HepG2 (cell line): ENCODE measurements around the gene RBM19. TPM values are rescaled to one million over a fixed set of nuclear protein-coding genes. Genes with fewer than 3 reads are reported as not detected.

ENCODE experiments used
- ATAC-seq: fragments of 200-7000 bp; cut with Tn5 transposase; 3 replicates; pipeline ENCODE4 v1.9.1; 2020; ENCODE audit warnings: mild to moderate bottlenecking, moderate library complexity
- BruUV-seq: library from RNA; stranded (reverse); fragments of 400-500 nt; replicated peaks from 2 replicates; lab custom pipeline; 2021; lab: Mats Ljungman, UMichigan
- CTCF ChIA-PET: fragments of 300-600 bp; formaldehyde crosslinking; extraction: SDS; loops from one replicate; lab custom pipeline; 2021; ENCODE audit warnings: low total read pairs, inconsistent platforms, low intra/inter-chr PET ratio; lab: Yijun Ruan, JAX
- POLR2A ChIA-PET: fragments of 350-600 bp; sonication (Branson Sonifier 250); formaldehyde crosslinking; loops from one replicate; lab custom pipeline; 2020; ENCODE audit warnings: antibody characterized with exemption, inconsistent platforms; lab: Yijun Ruan, JAX
- DNase-seq: peaks from one replicate; pipeline ENCODE4 v3.0.0-alpha.2; 2015; ENCODE audit warnings: low spot score
- FAIRE-seq: peaks from 3 replicates; lab custom pipeline; 2011; peaks lifted over from hg19 to GRCh38; lab: Jason Lieb, UNC
- H2AFZ ChIP-seq: one replicate; pipeline ENCODE4 v1.6.1; 2011; ENCODE audit warnings: low read length, inconsistent platforms
- H3K27ac ChIP-seq: fragments of 300-600 bp; 3 replicates; pipeline ENCODE4 v1.8.0; 2011; ENCODE audit warnings: mixed run types, mild to moderate bottlenecking, mixed read lengths, low read length, inconsistent platforms; ENCODE audit not compliant: insufficient read depth; ENCODE audit errors: extremely low read length
- H3K27me3 ChIP-seq, 2 experiments: fragments of 200-600 bp in 1 of 2; 2 replicates in 1 of 2; 3 replicates in 1 of 2; pipeline versions ENCODE4 v1.6.0 to v1.8.0; 2011; ENCODE audit warnings: low read length in 2 of 2, mild to moderate bottlenecking in 2 of 2, moderate library complexity in 2 of 2, inconsistent platforms in 1 of 2; ENCODE audit not compliant: insufficient read depth in 2 of 2, control insufficient read depth in 1 of 2
- H3K36me3 ChIP-seq, 2 experiments: fragments of 200-600 bp in 1 of 2; replicated peaks in 1 of 2; 2 replicates in 1 of 2; 3 replicates in 1 of 2; pipeline versions ENCODE4 v1.5.1 to v1.8.0; 2011; ENCODE audit warnings: low read length in 2 of 2, inconsistent platforms in 1 of 2; ENCODE audit not compliant: insufficient read depth in 2 of 2, control insufficient read depth in 1 of 2
- H3K4me1 ChIP-seq: 2 replicates; pipeline ENCODE4 v1.5.1; 2012; ENCODE audit warnings: low read length, inconsistent platforms; ENCODE audit not compliant: insufficient read depth
- H3K4me2 ChIP-seq: 2 replicates; pipeline ENCODE4 v1.6.0; 2011; ENCODE audit warnings: low read depth, low read length, inconsistent platforms
- H3K4me3 ChIP-seq, 3 experiments: fragments of 200-600 bp in 1 of 3; sonication (generic), shearing (Covaris generic) in 1 of 3; replicated peaks in 1 of 3; 2 replicates each; pipeline ENCODE4 v1.5.1; 2011 to 2016; ENCODE audit warnings: low read length in 3 of 3, inconsistent platforms in 2 of 3, low read depth in 2 of 3, mild to moderate bottlenecking in 2 of 3, control low read depth in 1 of 3, mixed read lengths in 1 of 3; ENCODE audit not compliant: insufficient read depth in 1 of 3
- H3K79me2 ChIP-seq: one replicate; pipeline ENCODE4 v1.6.1; 2011; ENCODE audit warnings: low read length, inconsistent platforms; ENCODE audit not compliant: insufficient read depth
- H3K9ac ChIP-seq: 2 replicates; pipeline ENCODE4 v1.6.0; 2011; ENCODE audit warnings: mild to moderate bottlenecking, low read depth, low read length, inconsistent platforms; ENCODE audit not compliant: insufficient read depth
- H3K9me3 ChIP-seq: 2 replicates; pipeline ENCODE4 v1.5.1; 2012; ENCODE audit warnings: mild to moderate bottlenecking, low read length
- H4K20me1 ChIP-seq: 2 replicates; pipeline ENCODE4 v1.6.0; 2011; ENCODE audit warnings: inconsistent platforms, mild to moderate bottlenecking, low read length, moderate library complexity; ENCODE audit not compliant: insufficient read depth
- BCL3 ChIP-seq: sonication (generic); formaldehyde crosslinking; IDR thresholded peaks from 2 replicates; pipeline ENCODE4 v1.5.1; 2020; ENCODE audit warnings: mild to moderate bottlenecking, missing genetic modification reagents, moderate library complexity
- FOXC1 ChIP-seq: sonication (generic); formaldehyde crosslinking; IDR thresholded peaks from 2 replicates; pipeline ENCODE4 v1.8.0; 2022; ENCODE audit warnings: mild to moderate bottlenecking, missing genetic modification reagents, borderline replicate concordance
- GLMP ChIP-seq: sonication (generic); formaldehyde crosslinking; IDR thresholded peaks from 2 replicates; pipeline ENCODE4 v1.9.0; 2021; ENCODE audit warnings: missing genetic modification reagents, mild to moderate bottlenecking, borderline replicate concordance
- HNRNPUL1 ChIP-seq: fragments of 200-400 bp; formaldehyde crosslinking; IDR thresholded peaks from 2 replicates; pipeline ENCODE4 v1.6.1; 2017; ENCODE audit warnings: low read depth, mild to moderate bottlenecking, low read length, moderate library complexity
- JARID2 ChIP-seq: sonication (generic); formaldehyde crosslinking; IDR thresholded peaks from 2 replicates; pipeline ENCODE4 v1.8.1; 2023; ENCODE audit warnings: missing genetic modification reagents, inconsistent platforms; ENCODE audit not compliant: insufficient replicate concordance
- SOX6 ChIP-seq, 2 experiments: fragments of 450-650 bp in 1 of 2; sonication (generic) in 1 of 2; formaldehyde crosslinking in 1 of 2; IDR thresholded peaks; 2 replicates each; pipeline versions ENCODE4 v1.4.0 to v1.6.1; 2017 to 2020; ENCODE audit warnings: antibody characterized with exemption in 1 of 2, mild to moderate bottlenecking in 1 of 2, missing genetic modification reagents in 1 of 2
- SPEN ChIP-seq: sonication (generic); formaldehyde crosslinking; IDR thresholded peaks from 2 replicates; pipeline ENCODE4 v1.5.1; 2020; ENCODE audit warnings: low read depth, mild to moderate bottlenecking, missing genetic modification reagents
- U2AF1 ChIP-seq: fragments of 200-400 bp; formaldehyde crosslinking; optimal IDR thresholded peaks from 2 replicates; pipeline ENCODE3; 2017; ENCODE audit warnings: mild to moderate bottlenecking, low read depth, low read length
- ZNF615 ChIP-seq: sonication (generic); formaldehyde crosslinking; IDR thresholded peaks from 2 replicates; pipeline ENCODE4 v1.5.0; 2020; ENCODE audit warnings: mild to moderate bottlenecking, missing genetic modification reagents, borderline replicate concordance
- ZNF629 ChIP-seq: sonication (generic); formaldehyde crosslinking; conservative IDR thresholded peaks from 2 replicates; pipeline ENCODE4 v1.5.0; 2020; ENCODE audit warnings: missing genetic modification reagents
- ZNF768 ChIP-seq: sonication (generic); formaldehyde crosslinking; IDR thresholded peaks from 2 replicates; pipeline ENCODE4 v1.4.0; 2020; ENCODE audit warnings: missing genetic modification reagents
- ZNF780A ChIP-seq: sonication (generic); formaldehyde crosslinking; IDR thresholded peaks from 2 replicates; pipeline ENCODE4 v1.8.0; 2022; ENCODE audit warnings: mild to moderate bottlenecking, missing genetic modification reagents, moderate library complexity
- WGBS: methylation state at CpG from one replicate; pipeline ENCODE4 v1.1.6; 2017; ENCODE audit warnings: low lambda C conversion rate; 5-methylcytosine and 5-hydroxymethylcytosine counted together
- in situ Hi-C: cut with HindIII; loops from 2 replicates; pipeline ENCODE4 v1.10.0; 2017; ENCODE audit warnings: low pct_unique_long_range_greater_than_20kb; ENCODE audit not compliant: extremely low pct_ligation_motif_present
- intact Hi-C: fragments of 100-400 bp; cut with micrococcal nuclease; formaldehyde crosslinking; loops from one replicate; pipeline ENCODE4 v1.10.0; 2022; ENCODE audit not compliant: unreplicated experiment
- polyA plus RNA-seq, 8 experiments: library from polyadenylated mRNA; depleted of rRNA in 3 of 8; stranded (reverse) in 7 of 8; unstranded in 1 of 8; fragments of >200 nt; fragmentation: Illumina TruSeq in 4 of 8; extraction: Trizol in 4 of 8; gene quantifications; 2 replicates each; pipeline versions ENCODE4 v1.2.1 to v1.2.3, GENCODE V29; 2011 to 2016; ENCODE audit warnings: low read depth in 4 of 8, missing spikeins in 1 of 8, mixed read lengths in 1 of 8; ENCODE audit not compliant: insufficient read depth in 1 of 8
- total RNA-seq, 5 experiments: library from RNA; depleted of rRNA; stranded (reverse); fragments of >200 nt; fragmentation: Illumina TruSeq; extraction: Trizol; gene quantifications; 2 replicates each; pipeline ENCODE4 v1.2.3, GENCODE V29; 2016; ENCODE audit warnings: low read depth in 1 of 5

The RBM19 gene
- total and polyA plus RNA-seq, 2 of the 13 experiments (the other 11 are each of a cell fraction or from before 2014, with no cell fraction given): 19.3 to 32.2 TPM

DNA sequence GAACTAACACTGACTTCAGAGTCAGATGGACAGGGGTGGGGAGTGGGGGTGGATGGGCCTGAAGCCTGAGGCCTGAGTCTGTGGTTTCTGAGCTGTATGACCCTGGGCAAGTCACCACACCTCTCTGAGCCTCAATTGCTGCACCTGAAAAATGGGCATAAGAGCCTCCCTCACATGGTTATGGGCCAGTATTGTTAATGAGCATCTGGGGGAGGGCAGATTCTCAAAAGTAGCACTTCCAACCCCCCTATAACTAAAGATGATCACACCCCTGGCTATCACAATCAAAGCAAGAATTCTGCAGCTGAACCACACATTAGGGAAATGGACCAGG lies 168.6 kb downstream of the RBM19 start:
- no peaks in the 10 kb centered on the region for H3K36me3 ChIP-seq
- H3K9me3 ChIP-seq: no peaks in the 10 kb centered on the region
- in situ Hi-C loops (no loop called here), intact Hi-C loops (no loop called here)
- no peak for FAIRE-seq
- no peak overlapping the region for H2AFZ ChIP-seq
- no peak for DNase-seq
- peaks cover 19% of the 10 kb centered on the region for H3K4me1 ChIP-seq
- no TSS peak for BruUV-seq
- no peaks in the 10 kb centered on the region for H4K20me1 ChIP-seq
- no peak for ATAC-seq
- H3K27me3 ChIP-seq: peaks cover 0 to 1% of the 10 kb centered on the region in 2 experiments; a peak in 1 of 5 replicates
- H3K79me2 ChIP-seq: no peaks in the 10 kb centered on the region
- H3K9ac ChIP-seq: no peak overlapping the region
- H3K4me2 ChIP-seq: no peak overlapping the region
- TF ChIP-seq SOX6 (IDR thresholded peaks at IDR 0.05): no peak
- TF ChIP-seq SOX6 (CRISPR knock-in tag; IDR thresholded peaks at IDR 0.05): no peak
- TF ChIP-seq ZNF629 (CRISPR knock-in tag): peak; percentile 77
- no peak overlapping the region for H3K4me3 ChIP-seq
- H3K27ac ChIP-seq: no peak overlapping the region
- ChIA-PET CTCF (no interaction called here), POLR2A (no interaction called here)

DNA sequence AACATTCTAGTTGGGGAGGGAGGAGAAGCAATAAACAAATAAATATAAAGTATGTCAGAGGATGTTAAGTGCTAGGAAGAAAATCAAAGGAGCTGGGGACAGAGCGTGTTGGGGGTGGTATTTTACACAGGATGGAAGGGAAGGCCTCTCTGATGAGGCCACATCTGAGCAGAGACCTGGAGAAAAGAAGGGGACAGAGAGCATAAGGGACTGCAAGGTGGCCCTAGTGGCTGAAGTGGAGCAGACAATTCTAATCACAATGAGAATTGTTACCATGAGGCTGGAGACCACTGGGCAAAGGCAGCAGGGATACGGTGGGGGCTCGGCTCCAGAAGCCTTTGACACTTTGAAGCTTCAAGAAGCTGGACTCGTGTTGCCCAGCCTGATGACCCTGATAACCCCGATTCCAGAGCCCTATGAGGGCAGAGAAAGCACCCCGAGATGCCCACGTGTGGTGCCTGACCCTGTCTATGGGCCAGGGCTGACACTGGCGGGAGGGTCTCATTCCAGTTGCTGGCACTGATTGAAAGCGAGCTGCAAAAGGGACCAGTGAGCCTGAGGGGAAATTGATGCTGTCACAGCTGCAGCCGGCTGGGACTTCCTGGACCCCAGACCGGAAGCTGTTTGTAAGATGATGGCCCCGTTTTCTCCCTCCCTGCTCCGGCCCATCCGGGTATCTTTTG lies 169.1 kb downstream of the RBM19 start:
- FAIRE-seq: no peak
- no peak for DNase-seq
- 51% methylated on average over 4 of the region's 14 CpGs for WGBS
- no peaks in the 10 kb centered on the region for H3K36me3 ChIP-seq
- H3K4me1 ChIP-seq: peaks cover 24% of the 10 kb centered on the region
- CTCF ChIA-PET: no interaction called here
- H3K4me3 ChIP-seq: no peak overlapping the region
- no peaks in the 10 kb centered on the region for H3K9me3 ChIP-seq
- no peaks in the 10 kb centered on the region for H3K79me2 ChIP-seq
- peak; percentile 36; the same call in 1 of the 3 replicates for ATAC-seq
- intact Hi-C loops (no loop called here), in situ Hi-C loops (no loop called here)
- peaks cover 0 to 1% of the 10 kb centered on the region in 2 experiments; a peak in 1 of 5 replicates for H3K27me3 ChIP-seq
- H4K20me1 ChIP-seq: no peaks in the 10 kb centered on the region
- H3K27ac ChIP-seq: no peak overlapping the region
- POLR2A ChIA-PET: no interaction called here
- H3K9ac ChIP-seq: no peak overlapping the region
- no TSS peak for BruUV-seq
- no peak overlapping the region for H2AFZ ChIP-seq
- no peak overlapping the region for H3K4me2 ChIP-seq
- TF ChIP-seq JARID2 (CRISPR knock-in tag): no peak
- no peak for TF ChIP-seq ZNF768
- TF ChIP-seq HNRNPUL1: no peak
- TF ChIP-seq U2AF1: no peak
- TF ChIP-seq FOXC1: no peak
- TF ChIP-seq ZNF615 (CRISPR knock-in tag): no peak
- no peak for TF ChIP-seq SPEN (CRISPR knock-in tag)
- TF ChIP-seq ZNF780A (CRISPR knock-in tag): no peak
- TF ChIP-seq BCL3 (CRISPR knock-in tag): no peak
- TF ChIP-seq GLMP (CRISPR knock-in tag): no peak
